ENCODE measurements around the gene HLA-E. TPM values are rescaled to one million over a fixed set of nuclear protein-coding genes. Genes with fewer than 3 reads are reported as not detected.
"Not testable (repeated sequence)": the region's sequence is repeated elsewhere in the genome, so short reads cannot be mapped to it uniquely, and the experiment has no call there.

HLA-E gene
- total RNA-seq, 4 donors from 2014 or later = 207 to 628 (median 416) TPM

DNA sequence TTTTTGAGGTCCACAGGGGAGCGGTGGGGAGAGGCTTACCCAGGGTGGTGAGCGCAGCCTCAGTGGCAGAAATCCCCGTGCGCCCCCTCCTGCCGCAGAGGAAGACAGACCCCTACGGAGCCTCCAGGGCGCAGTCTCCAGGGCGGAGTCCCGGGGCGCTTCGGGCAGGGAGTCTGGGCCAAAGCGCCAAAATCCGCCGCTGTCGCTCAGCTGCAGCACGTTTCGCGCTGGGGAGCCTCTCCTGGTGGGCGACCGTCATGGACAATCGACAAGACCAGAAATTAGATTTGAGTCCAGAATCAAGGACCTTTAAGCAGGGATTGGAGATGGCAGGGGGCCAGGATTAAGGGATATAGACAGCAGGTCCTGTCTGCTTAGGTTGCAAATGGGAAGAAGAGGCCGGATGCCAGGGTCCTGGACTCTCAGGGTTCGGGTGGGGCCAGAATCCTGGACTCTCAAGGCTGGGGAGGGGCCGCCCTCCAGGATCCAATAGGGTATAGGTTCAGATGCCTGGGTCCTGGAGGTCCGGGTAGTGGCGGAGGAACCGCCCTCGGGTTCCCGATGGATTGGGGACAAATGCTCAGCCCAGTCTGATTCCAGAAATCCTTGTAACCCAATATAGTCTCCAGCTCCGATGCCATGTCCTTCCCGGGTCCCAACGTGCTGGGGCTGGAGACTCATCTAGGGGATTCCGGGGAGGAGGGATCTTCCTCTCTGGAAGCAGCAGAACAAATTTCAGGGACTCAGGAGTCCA is 7.9 kb upstream of the HLA-E start:
- Histone ChIP-seq H3K9me3 (no peaks in the 10 kb centered on the region), H3K27ac (no peak overlapping the region), H3K27me3 (peaks cover 0 to 35% of the 10 kb centered on the region in 2 donors), H3K4me3 (no peak overlapping the region), H3K4me1 (no peaks in the 10 kb centered on the region), H3K36me3 (no peaks in the 10 kb centered on the region)
- intact Hi-C loops (cut with DNase I; ENCODE audit: low total_unique reads) = loop anchor here (5.0 kb wide), 2 partner anchors 61 to 116 kb away; no protein-coding TSS in a partner anchor
- TF ChIP-seq, protein P1, sequence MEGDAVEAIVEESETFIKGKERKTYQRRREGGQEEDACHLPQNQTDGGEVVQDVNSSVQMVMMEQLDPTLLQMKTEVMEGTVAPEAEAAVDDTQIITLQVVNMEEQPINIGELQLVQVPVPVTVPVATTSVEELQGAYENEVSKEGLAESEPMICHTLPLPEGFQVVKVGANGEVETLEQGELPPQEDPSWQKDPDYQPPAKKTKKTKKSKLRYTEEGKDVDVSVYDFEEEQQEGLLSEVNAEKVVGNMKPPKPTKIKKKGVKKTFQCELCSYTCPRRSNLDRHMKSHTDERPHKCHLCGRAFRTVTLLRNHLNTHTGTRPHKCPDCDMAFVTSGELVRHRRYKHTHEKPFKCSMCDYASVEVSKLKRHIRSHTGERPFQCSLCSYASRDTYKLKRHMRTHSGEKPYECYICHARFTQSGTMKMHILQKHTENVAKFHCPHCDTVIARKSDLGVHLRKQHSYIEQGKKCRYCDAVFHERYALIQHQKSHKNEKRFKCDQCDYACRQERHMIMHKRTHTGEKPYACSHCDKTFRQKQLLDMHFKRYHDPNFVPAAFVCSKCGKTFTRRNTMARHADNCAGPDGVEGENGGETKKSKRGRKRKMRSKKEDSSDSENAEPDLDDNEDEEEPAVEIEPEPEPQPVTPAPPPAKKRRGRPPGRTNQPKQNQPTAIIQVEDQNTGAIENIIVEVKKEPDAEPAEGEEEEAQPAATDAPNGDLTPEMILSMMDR (IDR thresholded peaks at IDR 0.05) = no peak
- no peak for TF ChIP-seq POLR2A (IDR thresholded peaks at IDR 0.05)
- DNase-seq = no peak

DNA sequence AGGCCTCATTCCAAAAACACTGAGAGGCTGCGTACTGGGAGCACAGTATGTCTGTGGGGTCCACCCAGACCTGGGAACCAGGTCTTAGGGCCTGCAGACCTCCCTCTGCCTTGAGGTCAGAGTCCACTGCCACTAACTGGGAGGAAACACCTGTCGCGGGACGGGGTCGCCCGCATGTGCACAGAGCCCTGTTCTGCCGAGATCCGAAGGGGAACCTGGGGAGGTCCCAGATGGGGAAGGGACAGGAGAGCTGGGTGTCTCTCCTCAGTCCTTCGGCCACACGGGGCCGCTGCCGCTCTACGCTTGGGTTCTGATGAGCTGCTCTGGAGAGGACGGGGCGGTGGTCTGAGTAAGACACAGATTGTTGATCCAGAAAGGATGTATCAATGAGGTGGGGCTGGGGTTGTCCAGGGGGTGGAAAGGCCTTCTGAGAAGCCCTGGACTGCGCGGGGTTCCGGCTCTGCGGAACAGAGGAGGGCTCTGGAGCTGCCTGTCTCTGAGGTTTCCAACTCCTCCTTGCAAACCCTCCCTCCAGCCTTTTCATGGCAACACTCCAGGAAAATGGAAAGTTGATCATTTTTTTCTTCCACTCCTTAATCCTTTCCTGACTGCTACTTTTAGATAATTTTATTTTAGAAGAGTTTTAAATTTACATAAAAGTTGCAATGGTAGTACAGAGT is 7.2 kb upstream of the HLA-E start:
- H3K36me3 ChIP-seq, H3K9me3 ChIP-seq, H3K4me3 ChIP-seq, H3K27ac ChIP-seq, H3K4me1 ChIP-seq: not testable (repeated sequence)
- peak; percentile 64 to 66 for DNase-seq
- TF ChIP-seq, protein P1 (IDR thresholded peaks at IDR 0.05) = peak; percentile 76 to 80 (median 79)
- intact Hi-C loops (cut with DNase I; ENCODE audit: low total_unique reads) = loop anchor here (5.0 kb wide), 2 partner anchors 60 to 115 kb away; no protein-coding TSS in a partner anchor
- peaks cover 0 to 35% of the 10 kb centered on the region in 2 donors for H3K27me3 ChIP-seq

DNA sequence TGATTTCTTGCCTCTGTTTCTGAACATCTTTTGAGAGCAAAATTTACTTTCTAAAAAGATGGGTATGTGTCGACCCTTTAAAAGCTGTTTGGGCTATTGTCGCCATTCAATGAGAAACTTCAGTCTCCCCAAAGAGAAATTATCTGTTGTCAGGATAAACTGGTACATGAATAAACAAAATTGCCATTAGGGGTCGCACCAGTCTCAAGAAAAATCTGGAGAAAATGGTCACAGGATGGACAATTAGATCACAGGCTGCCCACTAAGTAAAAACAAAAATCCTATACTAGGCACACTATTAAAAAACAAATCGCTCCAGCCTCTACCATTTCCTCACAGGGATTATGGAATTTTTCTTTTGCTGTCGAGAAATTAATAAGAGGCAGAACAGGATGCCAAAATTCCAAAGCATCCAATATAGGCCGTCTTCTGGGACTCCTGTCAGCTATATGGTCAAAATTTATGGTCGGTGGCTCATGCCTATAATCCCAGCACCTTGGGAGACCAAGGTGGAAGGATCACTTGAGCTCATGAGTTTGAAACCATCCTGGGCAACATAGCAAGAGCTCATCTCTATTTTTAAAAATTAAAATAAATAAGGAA is 5.5 kb upstream of the HLA-E start:
- Histone ChIP-seq H3K36me3 (no peaks in the 10 kb centered on the region), H3K27ac (no peak overlapping the region), H3K4me1 (peaks cover 0 to under 1% of the 10 kb centered on the region in 2 donors), H3K9me3 (no peaks in the 10 kb centered on the region), H3K27me3 (peaks cover 0 to 30% of the 10 kb centered on the region in 2 donors), H3K4me3 (no peak overlapping the region)
- TF ChIP-seq, protein P1 (IDR thresholded peaks at IDR 0.05) = peak; percentile 46 to 88 (median 62)
- no peak for TF ChIP-seq POLR2A (IDR thresholded peaks at IDR 0.05)
- peak in 1 of 2 donors; percentile 53 for DNase-seq
- intact Hi-C loops (cut with DNase I; ENCODE audit: low total_unique reads) = loop anchor here (5.0 kb wide), 2 partner anchors 59 to 114 kb away; no protein-coding TSS in a partner anchor

DNA sequence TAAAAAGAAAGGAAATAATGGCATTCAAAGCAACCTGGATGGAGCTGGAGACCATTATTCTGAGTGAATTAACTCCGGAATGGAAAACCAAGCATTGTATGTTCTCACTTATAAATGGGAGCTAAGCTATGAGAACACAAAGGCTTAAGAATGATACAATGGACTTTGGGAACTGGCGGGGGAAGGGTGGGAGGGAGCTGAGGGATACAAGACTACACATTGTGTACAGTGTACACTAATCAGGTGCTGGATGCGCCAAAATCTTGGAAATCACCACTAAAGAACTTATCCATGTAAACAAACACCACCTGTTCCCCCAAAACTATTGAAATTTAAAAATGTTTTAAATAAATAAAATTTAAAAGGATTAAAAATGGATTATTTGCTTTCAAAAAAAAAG is 4.1 kb upstream of the HLA-E start:
- no peak overlapping the region for H3K27ac ChIP-seq
- no peaks in the 10 kb centered on the region for H3K9me3 ChIP-seq
- TF ChIP-seq, protein P1 (IDR thresholded peaks at IDR 0.05) = no peak
- TF ChIP-seq POLR2A (IDR thresholded peaks at IDR 0.05) = no peak
- DNase-seq = no peak
- H3K4me3 ChIP-seq = no peak overlapping the region
- H3K27me3 ChIP-seq = peaks cover 0 to 17% of the 10 kb centered on the region in 2 donors
- H3K36me3 ChIP-seq = no peaks in the 10 kb centered on the region
- intact Hi-C loops (cut with DNase I; ENCODE audit: low total_unique reads) = no loop called here
- peaks cover 0 to 4% of the 10 kb centered on the region in 2 donors for H3K4me1 ChIP-seq

Data from uterus (tissue), 4 donors.